Epithelial cell of proximal tubule (primary cell): ENCODE data around the gene ARL15. TPM values are rescaled to one million over a fixed set of nuclear protein-coding genes. Genes with fewer than 3 reads are reported as not detected.
A peak's percentile ranks its signal among the peaks of the same experiment; 100 is the strongest.

Source experiments
- DNase-seq: peaks from one replicate; pipeline ENCODE4 v3.0.0-alpha.2; 2011; ENCODE audit warnings: low read depth
- H3K4me3 ChIP-seq: 2 replicates; pipeline ENCODE4 v1.5.1; 2011; ENCODE audit warnings: low read depth, mild to moderate bottlenecking, low read length
- CTCF ChIP-seq: conservative IDR thresholded peaks from 2 replicates; pipeline ENCODE4 v1.5.1; 2012; ENCODE audit warnings: low read depth, mild to moderate bottlenecking, low read length
- total RNA-seq: library from RNA; depleted of rRNA; stranded (reverse); fragments of >200 nt; gene quantifications from 2 replicates; pipeline ENCODE4 v1.2.3, GENCODE V29; 2015

ARL15 gene
- total RNA-seq, 1 donor from 2014 or later: 1.9 TPM

- H3K4me3 ChIP-seq: no peak overlapping the region
- no peak for TF ChIP-seq CTCF
- peak; percentile 27 for DNase-seq
Measured at GRCh38 chr5:54171645-54172384, 138.6 kb downstream of the ARL15 start.

GRCh38 chr5:54165687-54166086 is 144.7 kb downstream of the ARL15 start:
- no peak for DNase-seq
- H3K4me3 ChIP-seq: no peak overlapping the region
- no peak for TF ChIP-seq CTCF

GRCh38 chr5:54162184-54162583 is 148.2 kb downstream of the ARL15 start:
- TF ChIP-seq CTCF: no peak
- no peak overlapping the region for H3K4me3 ChIP-seq
- DNase-seq: no peak

- no peak for TF ChIP-seq CTCF
- H3K4me3 ChIP-seq: no peak overlapping the region
- no peak for DNase-seq
Measured at GRCh38 chr5:54160329-54160728, 150.0 kb downstream of the ARL15 start.

GRCh38 chr5:54159893-54160195 is 150.5 kb downstream of the ARL15 start:
- no peak for TF ChIP-seq CTCF
- H3K4me3 ChIP-seq: no peak overlapping the region
- DNase-seq: no peak

GRCh38 chr5:54159153-54159892 is 151.1 kb downstream of the ARL15 start:
- no peak for DNase-seq
- TF ChIP-seq CTCF: peak; percentile 23
- H3K4me3 ChIP-seq: no peak overlapping the region

- no peak for TF ChIP-seq CTCF
- no peak overlapping the region for H3K4me3 ChIP-seq
- no peak for DNase-seq
Measured at GRCh38 chr5:54156577-54156976, 153.8 kb downstream of the ARL15 start.
